Keratinocyte (primary cell): Measurements from ENCODE around the gene WASF3. TPM values are rescaled to one million over a fixed set of nuclear protein-coding genes. Genes with fewer than 3 reads are reported as not detected.

Experiments used
- DNase-seq: peaks from one replicate; pipeline ENCODE4 v3.0.0-alpha.2; 2011; ENCODE audit warnings: low read depth, missing footprints, low spot score
- FAIRE-seq: peaks from 2 replicates; lab custom pipeline; 2011; peaks lifted over from hg19 to GRCh38; lab: Jason Lieb, UNC
- H2AFZ ChIP-seq: 2 replicates; pipeline ENCODE4 v1.6.0; 2012; ENCODE audit warnings: low read length, control low read depth, inconsistent platforms; ENCODE audit not compliant: control insufficient read depth
- H3K27ac ChIP-seq: 2 replicates; pipeline ENCODE4 v1.5.1; 2011; ENCODE audit warnings: low read length; ENCODE audit not compliant: control insufficient read depth, insufficient read depth
- H3K27me3 ChIP-seq: 3 replicates; pipeline ENCODE4 v1.6.0; 2011; ENCODE audit warnings: low read length; ENCODE audit not compliant: control insufficient read depth, insufficient read depth; ENCODE audit errors: extremely low read depth
- H3K36me3 ChIP-seq, 2 experiments: 2 replicates in 1 of 2; 3 replicates in 1 of 2; pipeline ENCODE4 v1.5.1; 2011; ENCODE audit warnings: low read length in 2 of 2, mild to moderate bottlenecking in 1 of 2; ENCODE audit not compliant: control insufficient read depth in 2 of 2, insufficient read depth in 2 of 2; ENCODE audit errors: extremely low read depth in 1 of 2
- H3K4me1 ChIP-seq: 3 replicates; pipeline ENCODE4 v1.5.1; 2011; ENCODE audit warnings: low read length; ENCODE audit not compliant: control insufficient read depth, insufficient read depth; ENCODE audit errors: extremely low read depth
- H3K4me2 ChIP-seq: 3 replicates; pipeline ENCODE4 v1.6.0; 2011; ENCODE audit warnings: low read depth, low read length; ENCODE audit not compliant: control insufficient read depth, insufficient read depth; ENCODE audit errors: extremely low read depth
- H3K4me3 ChIP-seq, 3 experiments: fragments of 200-600 bp in 1 of 3; sonication (generic) in 1 of 3; 2 replicates in 2 of 3; 3 replicates in 1 of 3; pipeline ENCODE4 v1.5.1; 2011 to 2016; ENCODE audit warnings: low read length in 3 of 3, mild to moderate bottlenecking in 3 of 3, control low read depth in 2 of 3, inconsistent platforms in 1 of 3, low read depth in 1 of 3, mixed read lengths in 1 of 3, mixed run types in 1 of 3, moderate library complexity in 1 of 3; ENCODE audit not compliant: control insufficient read depth in 2 of 3, insufficient read depth in 2 of 3; ENCODE audit errors: extremely low read depth in 1 of 3
- H3K79me2 ChIP-seq: 2 replicates; pipeline ENCODE4 v1.6.0; 2012; ENCODE audit warnings: low read length; ENCODE audit not compliant: control insufficient read depth, insufficient read depth
- H3K9ac ChIP-seq: 3 replicates; pipeline ENCODE4 v1.6.0; 2011; ENCODE audit warnings: low read length; ENCODE audit not compliant: control insufficient read depth, insufficient read depth; ENCODE audit errors: extremely low read depth
- H3K9me1 ChIP-seq: 3 replicates; pipeline ENCODE4 v1.6.0; 2011; ENCODE audit warnings: low read length; ENCODE audit not compliant: control insufficient read depth, insufficient read depth; ENCODE audit errors: extremely low read depth
- H3K9me3 ChIP-seq: 2 replicates; pipeline ENCODE4 v1.5.1; 2012; ENCODE audit warnings: low read depth, low read length; ENCODE audit not compliant: control insufficient read depth
- H4K20me1 ChIP-seq: 3 replicates; pipeline ENCODE4 v1.6.0; 2011; ENCODE audit warnings: low read length; ENCODE audit not compliant: control insufficient read depth, insufficient read depth; ENCODE audit errors: extremely low read depth
- EZH2 ChIP-seq: IDR thresholded peaks from one replicate; pipeline ENCODE4 v1.6.1; 2012; ENCODE audit warnings: inconsistent platforms, mild to moderate bottlenecking, low read length, moderate library complexity
- dilution Hi-C: fragments of 300-500 bp; cut with MboI; formaldehyde crosslinking; loops from one replicate; pipeline ENCODE4 v1.7.0; 2020; ENCODE audit warnings: low sequenced_read_pairs; ENCODE audit not compliant: extremely low pct_ligation_motif_present
- polyA plus RNA-seq, 5 experiments: library from polyadenylated mRNA; depleted of rRNA in 3 of 5; stranded (reverse) in 3 of 5; stranded (forward) in 1 of 5; unstranded in 1 of 5; fragments of >200 nt; gene quantifications; 1 replicate in 1 of 5; 2 replicates in 3 of 5; 3 replicates in 1 of 5; pipeline versions ENCODE4 v1.2.1 to v1.2.3, GENCODE V29; 2011 to 2012; ENCODE audit warnings: missing spikeins in 2 of 5, low read depth in 1 of 5, low replicate concordance in 1 of 5
- TF ChIP-seq, protein P1 (sequence below), 3 experiments: IDR thresholded peaks in 1 of 3; conservative IDR thresholded peaks in 1 of 3; optimal IDR thresholded peaks in 1 of 3; 2 replicates in 2 of 3; 3 replicates in 1 of 3; pipeline versions ENCODE3 to v1.5.1; 2011; ENCODE audit warnings: low read length in 3 of 3, mild to moderate bottlenecking in 3 of 3, moderate library complexity in 2 of 3, control low read depth in 1 of 3, inconsistent platforms in 1 of 3; ENCODE audit not compliant: insufficient read depth in 2 of 3; ENCODE audit errors: extremely low read depth in 1 of 3

WASF3 gene
- polyA plus RNA-seq, 1 donor (not counting 4 experiments of a cell fraction or from before 2014, with no cell fraction given): 6.3 TPM

DNA sequence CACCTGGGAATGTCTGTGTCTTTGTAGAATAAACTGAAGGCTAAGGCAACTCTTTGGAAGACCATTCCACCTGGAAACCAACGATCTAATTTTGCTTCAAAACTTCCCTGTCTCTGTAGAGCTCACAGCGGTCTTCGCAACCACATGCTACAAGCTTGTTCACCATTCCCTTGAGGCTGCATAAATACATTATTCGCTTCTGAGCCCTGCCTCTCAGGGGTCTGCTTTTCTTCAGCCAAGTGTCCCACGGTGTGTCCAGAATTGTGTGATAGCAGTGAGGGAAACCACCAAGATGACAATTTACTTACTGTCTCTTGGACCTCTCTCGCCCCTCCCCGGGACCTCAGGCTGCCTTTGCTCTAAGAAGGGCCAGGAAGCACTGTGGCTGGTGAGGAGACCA is 152.0 kb downstream of the WASF3 start:
- Histone ChIP-seq H3K4me1 (no peaks in the 10 kb centered on the region), H3K27me3 (no peaks in the 10 kb centered on the region), H3K4me2 (no peak overlapping the region), H3K9me3 (no peaks in the 10 kb centered on the region), H3K9me1 (no peaks in the 10 kb centered on the region), H3K9ac (no peak overlapping the region), H2AFZ (no peak overlapping the region), H3K4me3 (no peak overlapping the region), H3K27ac (no peak overlapping the region), H3K79me2 (no peaks in the 10 kb centered on the region), H4K20me1 (no peaks in the 10 kb centered on the region), H3K36me3 (no peaks in the 10 kb centered on the region)
- FAIRE-seq (no peak), DNase-seq (no peak)
- TF ChIP-seq EZH2: no peak
- TF ChIP-seq, protein P1, sequence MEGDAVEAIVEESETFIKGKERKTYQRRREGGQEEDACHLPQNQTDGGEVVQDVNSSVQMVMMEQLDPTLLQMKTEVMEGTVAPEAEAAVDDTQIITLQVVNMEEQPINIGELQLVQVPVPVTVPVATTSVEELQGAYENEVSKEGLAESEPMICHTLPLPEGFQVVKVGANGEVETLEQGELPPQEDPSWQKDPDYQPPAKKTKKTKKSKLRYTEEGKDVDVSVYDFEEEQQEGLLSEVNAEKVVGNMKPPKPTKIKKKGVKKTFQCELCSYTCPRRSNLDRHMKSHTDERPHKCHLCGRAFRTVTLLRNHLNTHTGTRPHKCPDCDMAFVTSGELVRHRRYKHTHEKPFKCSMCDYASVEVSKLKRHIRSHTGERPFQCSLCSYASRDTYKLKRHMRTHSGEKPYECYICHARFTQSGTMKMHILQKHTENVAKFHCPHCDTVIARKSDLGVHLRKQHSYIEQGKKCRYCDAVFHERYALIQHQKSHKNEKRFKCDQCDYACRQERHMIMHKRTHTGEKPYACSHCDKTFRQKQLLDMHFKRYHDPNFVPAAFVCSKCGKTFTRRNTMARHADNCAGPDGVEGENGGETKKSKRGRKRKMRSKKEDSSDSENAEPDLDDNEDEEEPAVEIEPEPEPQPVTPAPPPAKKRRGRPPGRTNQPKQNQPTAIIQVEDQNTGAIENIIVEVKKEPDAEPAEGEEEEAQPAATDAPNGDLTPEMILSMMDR (optimal IDR thresholded peaks at IDR 0.05 in 1 of 3, IDR thresholded peaks at IDR 0.05 in 1 of 3, conservative IDR thresholded peaks at IDR 0.05 in 1 of 3; ENCODE audit: extremely low read depth in 1 of 3, insufficient read depth in 2 of 3, low read length in 3 of 3): no peak
- dilution Hi-C loops: no loop called here

DNA sequence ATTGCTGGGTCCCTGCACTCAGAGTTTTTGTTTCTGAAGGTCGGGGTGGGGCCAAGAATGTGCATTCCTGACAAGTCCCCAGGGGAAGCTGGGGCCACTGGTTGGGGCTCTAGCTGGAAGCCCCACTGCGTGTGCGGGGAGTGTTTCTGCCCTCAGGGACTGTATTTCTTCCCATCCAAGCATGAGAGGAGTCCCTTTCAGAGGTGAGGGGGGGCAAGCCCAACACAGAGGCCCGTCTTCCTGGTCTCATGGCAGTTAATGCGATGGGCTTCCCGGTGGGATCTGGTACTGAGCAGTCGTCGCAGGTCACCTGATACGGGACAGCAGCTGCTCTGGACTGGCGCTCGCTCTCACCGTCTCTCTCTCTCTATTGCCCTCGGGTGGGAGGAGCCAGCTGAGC is 152.7 kb downstream of the WASF3 start:
- Histone ChIP-seq H3K36me3 (no peaks in the 10 kb centered on the region), H3K9ac (no peak overlapping the region), H3K79me2 (no peaks in the 10 kb centered on the region), H3K4me2 (no peak overlapping the region), H3K27ac (no peak overlapping the region), H3K27me3 (no peaks in the 10 kb centered on the region), H3K9me1 (no peaks in the 10 kb centered on the region), H2AFZ (no peak overlapping the region), H4K20me1 (no peaks in the 10 kb centered on the region), H3K4me1 (no peaks in the 10 kb centered on the region), H3K4me3 (no peak overlapping the region), H3K9me3 (no peaks in the 10 kb centered on the region)
- dilution Hi-C loops: no loop called here
- FAIRE-seq: no peak
- no peak for DNase-seq
- TF ChIP-seq, protein P1 (optimal IDR thresholded peaks at IDR 0.05 in 1 of 3, IDR thresholded peaks at IDR 0.05 in 1 of 3, conservative IDR thresholded peaks at IDR 0.05 in 1 of 3; ENCODE audit: extremely low read depth in 1 of 3, insufficient read depth in 2 of 3, low read length in 3 of 3): no peak
- no peak for TF ChIP-seq EZH2
